HG02642 (cell line): ENCODE data around the gene ERVK3-1.

Source experiments
- ATAC-seq: cut with Tn5 transposase; IDR thresholded peaks from one replicate; pipeline ENCODE4 v1.9.1; 2021; ENCODE audit warnings: mild to moderate bottlenecking; ENCODE audit not compliant: unreplicated experiment, poor library complexity

ERVK3-1 gene

DNA sequence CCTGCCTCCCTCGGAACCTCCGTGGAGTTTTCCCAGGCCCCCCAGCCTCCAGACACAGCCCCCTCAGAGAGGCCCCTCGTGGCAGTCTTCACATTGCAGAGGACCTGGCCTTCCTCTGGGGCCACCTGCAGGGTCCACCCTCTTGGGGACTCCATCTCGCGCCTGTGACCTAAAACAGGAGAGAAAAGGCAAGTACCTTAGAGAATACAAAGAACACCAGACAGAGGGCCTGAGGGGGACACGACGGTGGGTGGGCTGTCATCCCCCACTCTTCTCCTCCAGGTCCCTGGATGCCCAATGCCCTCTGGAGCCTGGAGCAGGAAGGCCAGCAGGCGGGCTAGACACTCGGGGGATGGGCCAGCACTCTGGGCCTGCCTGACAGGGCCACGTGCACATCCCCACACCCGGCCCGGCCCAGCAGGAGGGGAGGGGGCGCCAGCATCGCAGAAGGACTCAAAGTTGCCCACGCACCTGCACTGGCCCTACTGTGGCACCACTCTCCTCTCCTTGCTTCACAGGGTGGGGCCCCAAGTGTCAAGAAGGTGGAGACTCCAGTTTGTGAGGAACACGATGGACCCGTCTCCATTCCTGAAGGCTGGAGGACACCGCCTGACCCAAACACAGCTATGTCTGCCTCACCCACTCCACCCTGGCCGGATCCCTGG is 52.4 kb downstream of the ERVK3-1 start:
- ATAC-seq: no peak

DNA sequence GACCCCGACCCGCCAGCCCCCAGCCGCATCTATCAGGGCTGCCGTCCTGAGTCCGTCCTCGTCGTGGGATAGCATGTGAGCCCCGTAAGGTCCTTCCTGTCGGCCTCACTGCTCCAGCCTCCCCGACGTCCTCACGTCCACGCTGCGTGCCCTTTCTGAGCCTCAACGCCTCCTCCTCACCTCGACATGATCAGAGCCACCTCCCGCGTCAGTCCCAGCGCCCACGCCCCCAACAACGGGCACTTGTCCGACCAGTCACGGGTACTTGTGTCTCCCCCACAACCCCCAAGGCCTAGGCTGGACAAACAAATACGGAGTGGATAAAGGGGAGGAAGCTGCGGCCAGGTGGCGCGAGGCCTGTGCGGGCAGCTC is 56.7 kb downstream of the ERVK3-1 start:
- ATAC-seq: no peak

- peak; percentile 90 for ATAC-seq
Observed at GRCh38 chr19:58362272-58362994, 57.3 kb downstream of the ERVK3-1 start, which contains the start of gene ZNF497. Gene ZNF497, minus strand, starts transcription at chr19:58362751. Its CDS starts 5,116 bp downstream, at chr19:58357635.

- no peak for ATAC-seq
Observed at GRCh38 chr19:58364146-58364545, 59.0 kb downstream of the ERVK3-1 start.
